GM12878 (cell line): ENCODE measurements around the gene OTUB1.
"Not testable (repeated sequence)": the region's sequence is repeated elsewhere in the genome, so short reads cannot be mapped to it uniquely, and the experiment has no call there.

Experiments
- BCL11A ChIP-seq: IDR thresholded peaks from 2 replicates; pipeline ENCODE4 v1.6.1; 2011; ENCODE audit warnings: low read depth, low read length
- CHD2 ChIP-seq: IDR thresholded peaks from 2 replicates; pipeline ENCODE4 v1.6.1; 2011; ENCODE audit warnings: low read depth, low read length, improper control_type of control experiment, borderline replicate concordance
- CHD4 ChIP-seq: fragments of 200-600 bp; sonication (generic); IDR thresholded peaks from 2 replicates; pipeline ENCODE4 v1.6.1; 2016; ENCODE audit warnings: mild to moderate bottlenecking
- MAX ChIP-seq: IDR thresholded peaks from 2 replicates; pipeline ENCODE4 v1.6.1; 2012; ENCODE audit warnings: low read depth, low read length, improper control_type of control experiment
- MYC ChIP-seq: IDR thresholded peaks from 2 replicates; pipeline ENCODE4 v1.6.1; 2011; ENCODE audit warnings: mild to moderate bottlenecking, low read length, moderate library complexity, inconsistent platforms; ENCODE audit not compliant: insufficient read depth, insufficient replicate concordance, insufficient read length, severe bottlenecking
- POLR2A ChIP-seq: IDR thresholded peaks from 2 replicates; pipeline ENCODE4 v1.6.1; 2011; ENCODE audit warnings: low read depth, mild to moderate bottlenecking, low read length
- REST ChIP-seq: IDR thresholded peaks from 2 replicates; pipeline ENCODE4 v1.6.1; 2012; ENCODE audit warnings: mild to moderate bottlenecking, low read depth, low read length
- RFX5 ChIP-seq: IDR thresholded peaks from 2 replicates; pipeline ENCODE4 v1.6.1; 2011; ENCODE audit warnings: low read depth, low read length, improper control_type of control experiment
- SMARCA5 ChIP-seq: fragments of 450-650 bp; IDR thresholded peaks from 2 replicates; pipeline ENCODE4 v1.6.1; 2017; ENCODE audit warnings: mild to moderate bottlenecking
- ZNF217 ChIP-seq: fragments of 450-650 bp; IDR thresholded peaks from 2 replicates; pipeline ENCODE4 v1.6.1; 2017; ENCODE audit warnings: antibody characterized with exemption, mild to moderate bottlenecking

GRCh38 chr11:63963895-63964294 is 22.3 kb upstream of the OTUB1 start:
- TF ChIP-seq BCL11A, SMARCA5, RFX5, REST, MAX, ZNF217, MYC, POLR2A, CHD4, CHD2: not testable (repeated sequence)
